ENCODE measurements around the gene GON7.

The GON7 gene

GRCh38 chr14:93219103-93219726 lies 12.3 kb upstream of the GON7 start:
- TF ChIP-seq GATA2 (IDR thresholded peaks at IDR 0.05; ENCODE audit: low read depth, low read length) (no peak), GATA3 (IDR thresholded peaks at IDR 0.05; ENCODE audit: low read depth, low read length) (no peak)

DNA sequence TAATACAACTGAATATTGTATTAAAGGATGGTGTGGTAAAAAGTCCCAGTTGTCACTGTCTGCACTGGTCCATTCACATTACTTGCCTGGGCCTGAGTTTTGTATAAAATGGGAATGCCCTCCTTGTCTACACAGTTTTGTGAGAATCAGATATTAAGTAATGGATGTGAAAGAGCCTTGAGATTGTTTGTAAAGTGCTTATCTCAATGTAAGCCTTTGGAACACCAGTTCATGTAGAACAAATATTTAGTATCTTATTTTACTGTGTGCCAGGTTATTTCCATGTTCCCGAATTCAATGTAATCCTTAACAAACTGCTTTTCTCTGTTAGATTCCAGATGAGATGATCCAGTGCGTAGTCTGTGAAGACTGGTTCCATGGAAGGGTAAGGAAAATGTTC lies 7.7 kb upstream of the GON7 start:
- TF ChIP-seq GATA2 (IDR thresholded peaks at IDR 0.05; ENCODE audit: low read depth, low read length) = no peak
- TF ChIP-seq GATA3 (IDR thresholded peaks at IDR 0.05; ENCODE audit: low read depth, low read length) = no peak

GRCh38 chr14:93212432-93212831 lies 5.6 kb upstream of the GON7 start:
- no peak for TF ChIP-seq GATA2 (IDR thresholded peaks at IDR 0.05; ENCODE audit: low read depth, low read length)
- no peak for TF ChIP-seq GATA3 (IDR thresholded peaks at IDR 0.05; ENCODE audit: low read depth, low read length)

DNA sequence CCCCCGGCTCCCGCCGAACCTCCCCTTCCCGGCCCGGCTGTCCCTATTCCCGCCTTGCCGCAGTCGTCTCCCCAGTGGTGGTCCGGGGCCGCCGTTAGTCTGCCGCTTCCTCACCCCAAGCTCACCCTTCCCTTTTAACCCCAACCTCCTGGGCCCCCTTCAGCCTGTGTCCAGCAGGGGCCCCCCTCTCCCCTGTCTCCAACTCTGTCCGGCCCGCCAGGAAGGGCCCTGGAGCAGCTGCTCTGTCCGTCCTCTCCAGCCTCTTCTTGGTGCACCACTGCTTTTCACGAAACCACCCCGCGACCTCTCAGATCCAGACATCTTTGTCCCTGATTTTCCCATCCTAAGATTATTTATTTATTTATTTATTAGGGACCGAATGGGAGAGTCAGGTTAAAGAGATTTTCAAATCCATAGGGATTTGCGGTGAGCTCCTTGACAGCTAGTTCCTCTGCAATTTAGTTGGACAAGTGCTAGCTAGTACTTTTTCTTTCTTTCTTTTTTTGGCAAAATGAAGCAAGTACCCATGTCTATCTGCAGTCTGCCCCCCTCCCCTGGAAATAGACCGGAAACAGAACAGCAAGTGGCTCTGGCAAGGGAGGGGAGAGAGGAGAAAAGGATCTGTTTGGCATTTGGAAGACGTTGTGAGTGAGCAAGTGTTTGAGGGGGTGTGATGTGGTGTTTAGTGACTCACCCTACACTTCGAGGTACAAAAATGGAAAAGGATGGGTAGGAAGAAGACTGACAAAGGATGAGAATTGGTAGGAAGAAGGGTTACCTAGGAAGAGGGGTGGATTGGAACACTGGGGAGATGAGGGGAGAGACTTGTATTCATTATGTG lies 823 bp upstream of the GON7 start:
- TF ChIP-seq GATA3 (IDR thresholded peaks at IDR 0.05; ENCODE audit: low read depth, low read length) (no peak), GATA2 (IDR thresholded peaks at IDR 0.05; ENCODE audit: low read depth, low read length) (no peak)

DNA sequence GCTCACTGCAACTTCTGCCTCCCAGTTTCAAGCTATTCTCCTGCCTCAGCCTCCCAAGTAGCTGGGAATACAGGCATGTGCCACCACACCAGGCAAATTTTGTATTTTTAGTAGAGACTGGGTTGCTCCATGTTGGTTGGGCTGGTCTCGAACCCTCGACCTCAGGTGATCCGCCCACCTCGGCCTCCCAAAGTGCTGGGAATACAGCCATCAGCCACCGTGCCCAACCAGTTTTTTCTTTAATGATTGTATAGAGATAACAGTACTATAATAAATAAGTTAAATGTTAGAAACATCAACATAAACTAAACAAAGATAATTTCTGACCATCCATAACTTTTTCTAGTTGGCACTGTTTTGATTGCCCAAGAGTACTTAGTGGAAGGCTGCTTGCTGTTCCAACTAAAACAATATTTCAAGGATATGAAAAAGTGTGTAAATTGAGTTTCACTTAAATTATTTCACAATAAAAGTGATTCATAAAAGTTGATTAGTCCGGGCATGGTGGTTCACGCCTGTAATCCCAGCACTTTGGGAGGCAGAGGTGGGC lies 5.6 kb downstream of the GON7 start:
- TF ChIP-seq GATA3 (IDR thresholded peaks at IDR 0.05; ENCODE audit: low read depth, low read length) = no peak

- TF ChIP-seq GATA2 (IDR thresholded peaks at IDR 0.05; ENCODE audit: low read depth, low read length) = no peak
- no peak for TF ChIP-seq GATA3 (IDR thresholded peaks at IDR 0.05; ENCODE audit: low read depth, low read length)
Observed at GRCh38 chr14:93200553-93200952, 6.3 kb downstream of the GON7 start.

GRCh38 chr14:93199031-93199430 lies 7.8 kb downstream of the GON7 start:
- TF ChIP-seq GATA3 (IDR thresholded peaks at IDR 0.05; ENCODE audit: low read depth, low read length) (no peak), GATA2 (IDR thresholded peaks at IDR 0.05; ENCODE audit: low read depth, low read length) (no peak)

DNA sequence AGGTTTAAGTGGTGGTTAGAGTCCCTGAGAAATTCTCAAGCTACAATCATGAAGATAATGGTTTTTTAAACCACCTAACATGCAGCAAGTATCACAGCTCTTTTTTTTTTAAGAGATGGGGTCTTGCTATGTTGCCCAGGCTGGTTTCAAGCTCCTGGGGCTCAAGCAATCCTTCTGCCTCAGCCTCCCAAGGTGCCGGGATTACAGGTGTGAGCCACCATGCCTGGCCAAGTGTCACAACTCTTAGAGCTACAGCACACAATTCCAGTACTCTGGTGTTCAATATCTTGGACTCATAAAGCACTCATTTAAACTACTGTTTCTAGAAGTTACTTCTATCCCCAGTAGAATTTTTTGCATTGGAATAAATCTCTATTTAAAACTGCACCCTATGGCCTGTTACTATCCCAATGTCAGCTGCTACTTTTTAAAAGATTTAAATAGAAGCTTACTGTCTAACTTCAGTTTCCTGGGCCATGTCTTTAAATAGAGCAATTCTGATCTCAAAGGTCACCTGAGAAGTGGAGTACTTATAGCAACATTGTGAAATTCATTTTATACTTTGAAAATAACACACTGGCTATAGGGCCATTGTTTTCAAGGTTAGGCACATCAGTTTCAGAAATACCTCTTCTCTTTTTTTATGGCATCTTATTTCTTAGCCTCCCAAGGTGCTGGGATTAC lies 11.4 kb downstream of the GON7 start:
- no peak for TF ChIP-seq GATA2 (IDR thresholded peaks at IDR 0.05; ENCODE audit: low read depth, low read length)
- TF ChIP-seq GATA3 (IDR thresholded peaks at IDR 0.05; ENCODE audit: low read depth, low read length) = no peak

GRCh38 chr14:93186956-93187355 lies 19.9 kb downstream of the GON7 start:
- TF ChIP-seq GATA3 (IDR thresholded peaks at IDR 0.05; ENCODE audit: low read depth, low read length) = no peak
- TF ChIP-seq GATA2 (IDR thresholded peaks at IDR 0.05; ENCODE audit: low read depth, low read length) = no peak

DNA sequence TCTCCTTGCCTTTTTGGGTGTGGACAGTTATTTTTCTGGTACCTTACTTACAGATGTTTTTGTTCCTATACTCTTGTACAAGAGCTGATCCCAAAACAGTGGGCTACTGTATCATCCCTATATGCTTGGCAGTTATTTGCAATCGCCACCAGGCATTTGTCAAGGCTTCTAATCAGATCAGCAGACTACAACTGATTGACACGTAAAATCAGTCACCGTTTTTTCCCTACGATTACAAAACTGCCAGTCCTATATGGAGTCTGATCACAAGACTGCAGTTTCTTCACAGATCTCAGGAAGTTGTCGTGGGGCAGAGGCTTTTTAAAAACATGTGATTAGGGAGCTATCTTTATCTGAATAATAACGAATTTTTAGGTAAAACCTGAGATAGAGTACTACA lies 20.4 kb downstream of the GON7 start:
- TF ChIP-seq GATA3 (IDR thresholded peaks at IDR 0.05; ENCODE audit: low read depth, low read length) (no peak), GATA2 (IDR thresholded peaks at IDR 0.05; ENCODE audit: low read depth, low read length) (no peak)

DNA sequence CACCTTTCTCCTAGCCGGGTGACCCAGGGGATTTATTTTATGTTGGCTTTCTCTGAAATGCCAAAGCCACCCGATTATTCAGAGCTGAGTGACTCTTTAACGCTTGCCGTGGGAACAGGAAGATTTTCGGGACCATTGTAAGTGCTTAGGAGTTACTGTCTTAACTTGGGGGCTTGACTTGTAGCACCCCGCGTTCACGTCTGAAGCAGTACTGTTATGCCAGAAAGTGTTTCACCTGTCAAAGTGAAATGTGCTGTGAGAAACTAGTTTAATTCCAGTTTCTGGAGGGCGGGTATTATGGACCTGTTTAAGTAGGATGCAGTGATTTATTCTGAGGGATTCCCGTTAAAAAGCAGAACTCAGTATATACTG lies 21.5 kb downstream of the GON7 start:
- no peak for TF ChIP-seq GATA2 (IDR thresholded peaks at IDR 0.05; ENCODE audit: low read depth, low read length)
- no peak for TF ChIP-seq GATA3 (IDR thresholded peaks at IDR 0.05; ENCODE audit: low read depth, low read length)

DNA sequence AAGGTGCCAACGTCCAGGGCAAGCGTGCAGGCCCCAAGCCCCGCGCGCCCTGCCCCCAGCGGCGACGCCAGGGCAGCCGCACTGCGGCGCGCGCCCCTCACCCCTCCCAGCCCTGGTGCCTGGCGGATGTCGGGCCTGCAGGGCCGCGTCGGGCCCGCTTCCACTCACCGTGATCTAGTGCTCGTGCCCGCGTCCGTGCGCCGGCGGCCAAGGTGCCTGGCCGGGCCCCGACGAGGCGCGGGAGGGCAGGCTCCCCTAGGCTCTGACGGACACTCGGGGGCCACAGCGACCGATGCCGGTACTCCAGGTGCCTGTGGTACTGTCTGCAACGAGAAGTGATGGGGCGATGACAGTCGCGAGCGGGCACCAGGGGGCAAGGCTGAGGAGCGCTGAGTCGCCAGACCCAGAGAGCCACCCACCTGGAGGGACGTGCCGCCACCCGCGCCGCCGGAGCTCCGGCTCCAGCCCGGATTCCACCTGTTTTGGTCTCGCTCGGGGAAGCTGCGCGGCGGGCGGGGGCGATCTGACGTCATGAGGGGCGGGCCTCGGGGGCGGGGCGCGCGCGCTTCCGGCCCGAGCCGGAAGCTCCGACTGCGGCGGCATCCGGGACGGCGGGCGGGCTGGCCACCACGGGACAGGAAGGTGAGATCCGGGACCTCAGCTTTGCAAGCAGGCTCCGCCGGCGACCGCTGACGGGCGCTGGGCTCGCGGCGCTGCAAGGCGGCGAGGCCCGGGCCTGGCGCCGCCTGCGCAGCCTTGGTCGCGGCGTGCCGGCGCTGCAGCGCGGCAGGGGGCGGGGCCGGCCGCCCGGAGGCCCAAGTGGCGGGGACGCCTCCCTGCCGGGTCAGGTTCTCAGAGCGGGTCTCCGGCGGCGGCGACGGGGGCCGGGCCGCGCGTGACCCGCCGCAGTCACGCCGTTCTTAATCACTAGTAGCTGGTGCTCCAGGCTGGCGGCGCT lies 22.2 kb downstream of the GON7 start, which contains the start of the genes LYSET and MOAP1:
Gene LYSET (plus strand): TSS at position 927 of the 958 bp plus-strand sequence. CDS start 89 bp downstream, outside the sequence.
Gene MOAP1 (minus strand): TSS at position 507 of the 958 bp plus-strand sequence. CDS start 655 bp downstream, outside the sequence.
- no peak for TF ChIP-seq GATA3 (IDR thresholded peaks at IDR 0.05; ENCODE audit: low read depth, low read length)
- no peak for TF ChIP-seq GATA2 (IDR thresholded peaks at IDR 0.05; ENCODE audit: low read depth, low read length)

- TF ChIP-seq GATA2 (IDR thresholded peaks at IDR 0.05; ENCODE audit: low read depth, low read length) = no peak
- TF ChIP-seq GATA3 (IDR thresholded peaks at IDR 0.05; ENCODE audit: low read depth, low read length) = no peak
Observed at GRCh38 chr14:93183596-93184317, 23.1 kb downstream of the GON7 start.
